ENCODE results near the gene CCND2. TPM values are rescaled to one million over a fixed set of nuclear protein-coding genes. Genes with fewer than 3 reads are reported as not detected.
A peak's percentile ranks its signal among the peaks of the same experiment; 100 is the strongest.

The CCND2 gene
- total and polyA plus RNA-seq, 11 donors: 48.0 to 620 (median 208) TPM

- H3K27ac ChIP-seq: no peak overlapping the region
- no peak for TF ChIP-seq POLR2A (IDR thresholded peaks at IDR 0.05)
- no peak for TF ChIP-seq CTCF (IDR thresholded peaks at IDR 0.05)
- intact Hi-C loops (cut with DNase I): no loop called here
- H3K27me3 ChIP-seq: peaks cover 0 to 12% (median 0%) of the 10 kb centered on the region in 9 donors
- no peaks in the 10 kb centered on the region for H3K4me1 ChIP-seq
- WGBS, 4 donors: 66 to 75% (median 70%) methylated on average over 5 of the region's 5 CpGs
- no peaks in the 10 kb centered on the region for H3K36me3 ChIP-seq
- H3K9me3 ChIP-seq: no peaks in the 10 kb centered on the region
- no peak overlapping the region for H3K4me3 ChIP-seq
- ATAC-seq (no peak), DNase-seq (no peak)
Measured at GRCh38 chr12:4246116-4246515, 27.4 kb upstream of the CCND2 start.

GRCh38 chr12:4250691-4251090 lies 22.9 kb upstream of the CCND2 start:
- no peak for ATAC-seq
- no peaks in the 10 kb centered on the region for H3K27me3 ChIP-seq
- H3K27ac ChIP-seq: no peak overlapping the region
- H3K4me3 ChIP-seq: no peak overlapping the region
- H3K4me1 ChIP-seq: peaks cover 0 to 15% (median 2%) of the 10 kb centered on the region in 12 donors
- H3K9me3 ChIP-seq: no peaks in the 10 kb centered on the region
- DNase-seq: no peak
- TF ChIP-seq POLR2A (IDR thresholded peaks at IDR 0.05): no peak
- TF ChIP-seq CTCF (IDR thresholded peaks at IDR 0.05): no peak
- WGBS, 4 donors: 69 to 76% (median 70%) methylated on average over 8 of the region's 8 CpGs
- intact Hi-C loops (cut with DNase I): no loop called here
- no peaks in the 10 kb centered on the region for H3K36me3 ChIP-seq

DNA sequence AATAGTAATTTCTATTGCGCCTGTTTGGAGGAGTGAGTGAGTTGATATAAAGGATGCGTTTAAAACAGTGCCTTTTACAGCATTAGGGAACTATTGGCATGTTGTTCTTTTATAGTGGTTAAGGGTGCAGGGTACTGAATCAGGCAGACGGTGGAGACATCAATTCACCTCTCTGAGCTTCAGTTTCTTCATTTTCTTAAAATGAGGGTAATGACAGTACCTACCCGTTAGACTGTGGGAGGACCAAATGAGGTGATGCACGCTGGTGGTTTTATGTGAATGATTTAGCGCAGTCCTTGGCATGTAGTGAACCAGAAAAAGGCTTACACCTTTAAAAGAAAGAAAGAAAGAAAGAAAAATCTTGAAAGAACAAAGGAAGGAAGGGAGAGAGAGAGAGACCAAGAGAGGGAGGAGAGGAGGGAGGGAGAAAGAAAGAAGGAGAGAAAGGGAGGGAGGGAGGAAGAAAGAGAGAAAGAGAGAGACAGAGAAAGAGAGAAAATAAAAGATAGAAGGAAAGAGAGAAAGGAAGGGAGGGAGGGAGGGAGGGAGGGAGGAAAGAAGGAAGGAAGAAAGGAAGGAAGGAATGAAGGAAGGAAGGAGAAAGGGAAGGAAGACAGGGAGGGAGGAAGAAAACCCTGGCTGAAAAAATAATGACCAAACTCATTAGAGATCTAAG lies 22.2 kb upstream of the CCND2 start:
- intact Hi-C loops (cut with DNase I): no loop called here
- no peak for TF ChIP-seq POLR2A (IDR thresholded peaks at IDR 0.05)
- no peak for TF ChIP-seq CTCF (IDR thresholded peaks at IDR 0.05)
- peaks cover 0 to 15% (median 2%) of the 10 kb centered on the region in 12 donors for H3K4me1 ChIP-seq
- ATAC-seq (no peak), DNase-seq (no peak)
- no peaks in the 10 kb centered on the region for H3K9me3 ChIP-seq
- no peaks in the 10 kb centered on the region for H3K27me3 ChIP-seq
- no peaks in the 10 kb centered on the region for H3K36me3 ChIP-seq
- WGBS, 4 donors: 79 to 86% (median 80%) methylated on average over 6 of the region's 6 CpGs
- H3K27ac ChIP-seq: peak overlapping the region in 2 of 12 donors; percentile 60 to 64
- no peak overlapping the region for H3K4me3 ChIP-seq

DNA sequence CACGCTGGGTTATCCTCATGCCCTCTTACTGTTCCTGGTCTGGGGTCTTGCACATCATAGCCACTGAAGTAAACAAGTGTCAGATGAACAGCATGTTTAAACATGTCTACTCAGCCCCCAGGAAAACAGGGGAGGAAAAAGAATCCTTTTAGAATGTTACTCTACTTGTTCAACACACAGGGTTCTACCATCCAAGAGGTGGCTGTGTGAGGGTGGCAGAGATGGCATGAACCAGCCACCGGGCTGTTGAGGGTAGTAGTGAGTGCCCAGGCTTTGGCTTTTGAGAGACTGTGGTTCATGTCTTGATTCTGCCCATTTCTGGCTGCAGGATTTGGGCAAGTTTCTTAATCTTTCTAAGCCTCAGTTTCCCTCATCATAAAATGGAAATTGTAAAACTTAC lies 21.6 kb upstream of the CCND2 start:
- Histone ChIP-seq H3K9me3 (no peaks in the 10 kb centered on the region), H3K36me3 (no peaks in the 10 kb centered on the region), H3K4me3 (no peak overlapping the region), H3K4me1 (peaks cover 0 to 15% (median 2%) of the 10 kb centered on the region in 12 donors), H3K27me3 (no peaks in the 10 kb centered on the region), H3K27ac (peak overlapping the region in 5 of 12 donors; percentile 60 to 76 (median 64))
- no peak for TF ChIP-seq POLR2A (IDR thresholded peaks at IDR 0.05)
- TF ChIP-seq CTCF (IDR thresholded peaks at IDR 0.05): no peak
- DNase-seq (no peak), ATAC-seq (peak in 1 of 4 donors; percentile 33)
- intact Hi-C loops (cut with DNase I): no loop called here
- 73 to 85% (median 84%) methylated on average over 2 of the region's 2 CpGs for WGBS, 4 donors
